ENCODE data around the gene CNDP1. TPM values are rescaled to one million over a fixed set of nuclear protein-coding genes. Genes with fewer than 3 reads are reported as not detected.
A peak's percentile ranks its signal among the peaks of the same experiment; 100 is the strongest.

CNDP1 gene
- polyA plus RNA-seq, 3 donors, result not detected

GRCh38 chr18:74511823-74512222 lies 22.5 kb upstream of the CNDP1 start:
- no peak overlapping the region for H3K4me2 ChIP-seq (replicated peaks; ENCODE audit: extremely low read depth, low read length, poor library complexity, severe bottlenecking)
- DNase-seq, result no peak
- no peak overlapping the region for H3K4me3 ChIP-seq (replicated peaks in 1 of 3; ENCODE audit: low read depth in 2 of 3, low read length in 3 of 3)
- H4K20me1 ChIP-seq (ENCODE audit: insufficient read depth, low read length), result peaks cover 66% of the 10 kb centered on the region
- H3K27me3 Mint-ChIP-seq (ENCODE audit: low read depth in 3 of 3), result peaks cover 0 to 1% (median 0%) of the 10 kb centered on the region in 3 donors
- H3K9ac ChIP-seq (ENCODE audit: insufficient read depth, low read length, poor library complexity, severe bottlenecking), result no peak overlapping the region
- H3K36me3 Mint-ChIP-seq, result peaks cover 93 to 97% of the 10 kb centered on the region in 2 donors
- H3K27me3 ChIP-seq (ENCODE audit: control insufficient read depth in 2 of 2, insufficient read depth in 2 of 2, low read length in 2 of 2), result no peaks in the 10 kb centered on the region
- intact Hi-C loops (cut with micrococcal nuclease), result no loop called here
- TF ChIP-seq, protein P1, sequence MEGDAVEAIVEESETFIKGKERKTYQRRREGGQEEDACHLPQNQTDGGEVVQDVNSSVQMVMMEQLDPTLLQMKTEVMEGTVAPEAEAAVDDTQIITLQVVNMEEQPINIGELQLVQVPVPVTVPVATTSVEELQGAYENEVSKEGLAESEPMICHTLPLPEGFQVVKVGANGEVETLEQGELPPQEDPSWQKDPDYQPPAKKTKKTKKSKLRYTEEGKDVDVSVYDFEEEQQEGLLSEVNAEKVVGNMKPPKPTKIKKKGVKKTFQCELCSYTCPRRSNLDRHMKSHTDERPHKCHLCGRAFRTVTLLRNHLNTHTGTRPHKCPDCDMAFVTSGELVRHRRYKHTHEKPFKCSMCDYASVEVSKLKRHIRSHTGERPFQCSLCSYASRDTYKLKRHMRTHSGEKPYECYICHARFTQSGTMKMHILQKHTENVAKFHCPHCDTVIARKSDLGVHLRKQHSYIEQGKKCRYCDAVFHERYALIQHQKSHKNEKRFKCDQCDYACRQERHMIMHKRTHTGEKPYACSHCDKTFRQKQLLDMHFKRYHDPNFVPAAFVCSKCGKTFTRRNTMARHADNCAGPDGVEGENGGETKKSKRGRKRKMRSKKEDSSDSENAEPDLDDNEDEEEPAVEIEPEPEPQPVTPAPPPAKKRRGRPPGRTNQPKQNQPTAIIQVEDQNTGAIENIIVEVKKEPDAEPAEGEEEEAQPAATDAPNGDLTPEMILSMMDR (IDR thresholded peaks at IDR 0.05), result no peak
- peaks cover 98 to 100% of the 10 kb centered on the region in 2 donors for H3K36me3 ChIP-seq (replicated peaks in 1 of 2; ENCODE audit: control insufficient read depth in 1 of 2, insufficient read depth in 2 of 2, low read length in 2 of 2)
- no peak overlapping the region for H3K27ac Mint-ChIP-seq
- H2AFZ ChIP-seq (ENCODE audit: insufficient read depth, low read depth, low read length, poor library complexity, severe bottlenecking), result no peak overlapping the region
- WGBS (ENCODE audit: insufficient coverage), result 97% methylated on average over 7 of the region's 7 CpGs
- H3K27ac ChIP-seq (ENCODE audit: low read depth in 1 of 2, low read length in 2 of 2), result no peak overlapping the region
- H3K9me3 Mint-ChIP-seq, result no peaks in the 10 kb centered on the region
- H3K79me2 ChIP-seq (ENCODE audit: insufficient read depth, low read length), result peaks cover 8% of the 10 kb centered on the region
- no peaks in the 10 kb centered on the region for H3K9me3 ChIP-seq (replicated peaks in 1 of 2; ENCODE audit: control insufficient read depth in 1 of 2, insufficient read depth in 1 of 2, low read length in 2 of 2)
- H3K4me1 Mint-ChIP-seq, result peaks cover 3% of the 10 kb centered on the region
- H3K4me1 ChIP-seq (ENCODE audit: control insufficient read depth in 1 of 2, insufficient read depth in 2 of 2, low read length in 2 of 2), result peaks cover 0 to 1% of the 10 kb centered on the region in 2 donors
- no peak overlapping the region for H3K4me3 Mint-ChIP-seq

DNA sequence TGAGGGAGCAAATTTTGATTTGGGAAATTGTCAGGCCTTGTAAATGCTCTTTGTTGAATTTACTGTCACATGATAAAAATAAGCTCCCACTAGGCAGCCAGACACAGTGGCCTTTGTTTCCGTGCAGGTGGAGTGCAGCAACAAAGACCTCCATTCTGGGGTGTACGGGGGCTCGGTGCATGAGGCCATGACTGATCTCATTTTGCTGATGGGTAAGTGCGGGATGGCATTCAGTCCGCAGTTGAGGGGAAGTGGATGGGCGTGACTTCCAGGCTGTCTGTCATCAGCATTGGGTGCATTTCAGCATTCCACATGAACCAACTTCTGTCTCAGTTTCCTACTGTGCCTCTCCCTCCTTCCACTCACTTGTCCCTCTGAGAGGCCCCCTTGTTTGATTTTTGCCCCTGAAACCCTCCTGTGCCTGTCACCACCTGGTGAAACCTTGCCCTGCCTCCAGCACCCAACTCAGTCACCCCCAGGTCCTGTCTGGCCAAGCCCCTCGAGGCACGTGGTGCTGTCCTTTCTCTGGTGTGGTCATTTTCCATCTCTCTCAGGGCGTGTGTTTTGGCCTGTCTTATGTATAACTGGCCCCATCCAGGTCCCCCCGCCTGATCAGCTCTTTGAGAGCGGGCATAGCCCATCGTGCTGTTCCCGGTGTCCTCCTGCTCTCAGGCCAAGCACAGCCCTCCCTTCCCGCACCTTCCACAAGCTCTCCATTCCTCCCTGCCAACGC lies 21.8 kb upstream of the CNDP1 start:
- H3K9me3 Mint-ChIP-seq, result no peaks in the 10 kb centered on the region
- H3K27ac ChIP-seq (ENCODE audit: low read depth in 1 of 2, low read length in 2 of 2), result no peak overlapping the region
- H3K4me1 Mint-ChIP-seq, result no peaks in the 10 kb centered on the region
- peaks cover 60% of the 10 kb centered on the region for H4K20me1 ChIP-seq (ENCODE audit: insufficient read depth, low read length)
- 96% methylated on average over 11 of the region's 15 CpGs for WGBS (ENCODE audit: insufficient coverage)
- H3K4me3 ChIP-seq (replicated peaks in 1 of 3; ENCODE audit: low read depth in 2 of 3, low read length in 3 of 3), result no peak overlapping the region
- H3K27ac Mint-ChIP-seq, result peak overlapping the region in 4 of 7 donors; percentile 33 to 72 (median 43)
- peaks cover 4% of the 10 kb centered on the region for H3K79me2 ChIP-seq (ENCODE audit: insufficient read depth, low read length)
- H3K9ac ChIP-seq (ENCODE audit: insufficient read depth, low read length, poor library complexity, severe bottlenecking), result no peak overlapping the region
- intact Hi-C loops (cut with micrococcal nuclease), result no loop called here
- no peak overlapping the region for H3K4me2 ChIP-seq (replicated peaks; ENCODE audit: extremely low read depth, low read length, poor library complexity, severe bottlenecking)
- no peak for DNase-seq
- H3K27me3 Mint-ChIP-seq (ENCODE audit: low read depth in 3 of 3), result peaks cover 0 to 1% (median 0%) of the 10 kb centered on the region in 3 donors
- no peaks in the 10 kb centered on the region for H3K27me3 ChIP-seq (ENCODE audit: control insufficient read depth in 2 of 2, insufficient read depth in 2 of 2, low read length in 2 of 2)
- no peak overlapping the region for H3K4me3 Mint-ChIP-seq
- no peak overlapping the region for H2AFZ ChIP-seq (ENCODE audit: insufficient read depth, low read depth, low read length, poor library complexity, severe bottlenecking)
- H3K4me1 ChIP-seq (ENCODE audit: control insufficient read depth in 1 of 2, insufficient read depth in 2 of 2, low read length in 2 of 2), result no peaks in the 10 kb centered on the region
- peaks cover 92 to 97% of the 10 kb centered on the region in 2 donors for H3K36me3 Mint-ChIP-seq
- no peaks in the 10 kb centered on the region for H3K9me3 ChIP-seq (replicated peaks in 1 of 2; ENCODE audit: control insufficient read depth in 1 of 2, insufficient read depth in 1 of 2, low read length in 2 of 2)
- peaks cover 98 to 100% of the 10 kb centered on the region in 2 donors for H3K36me3 ChIP-seq (replicated peaks in 1 of 2; ENCODE audit: control insufficient read depth in 1 of 2, insufficient read depth in 2 of 2, low read length in 2 of 2)
- TF ChIP-seq, protein P1 (IDR thresholded peaks at IDR 0.05), result no peak
